Activated naive CD4-positive, alpha-beta T cell treated with anti-CD3 and anti-CD28 coated beads, Interleukin-2, amount 50 U/mL, for 72 hours (primary cell): ENCODE data around the gene ZNF611. TPM values are rescaled to one million over a fixed set of nuclear protein-coding genes. Genes with fewer than 3 reads are reported as not detected.
A peak's percentile ranks its signal among the peaks of the same experiment; 100 is the strongest.
"Not testable (repeated sequence)": the region's sequence is repeated elsewhere in the genome, so short reads cannot be mapped to it uniquely, and the experiment has no call there.

Experiments
- ATAC-seq, 2 donors: fragments of 150-1000 bp; cut with Tn5 transposase; 2 replicates each; pipeline ENCODE4 v1.10.0; 2021; ENCODE audit warnings: mild to moderate bottlenecking in 2 of 2, moderate library complexity in 2 of 2
- DNase-seq, 2 donors: peaks; one replicate each; pipeline ENCODE4 v3.0.0; 2021 to 2022; ENCODE audit warnings: low spot score in 2 of 2
- H3K27ac Mint-ChIP-seq, 2 donors: one replicate each; pipeline ENCODE4 v1.8.0; 2022; ENCODE audit warnings: mild to moderate bottlenecking in 2 of 2, mixed read lengths in 2 of 2
- H3K36me3 Mint-ChIP-seq, 2 donors: one replicate each; pipeline ENCODE4 v1.8.0; 2022; ENCODE audit warnings: mixed read lengths in 2 of 2
- H3K9me3 Mint-ChIP-seq, 2 donors: one replicate each; pipeline ENCODE4 v1.8.0; 2022; ENCODE audit warnings: mixed read lengths in 2 of 2
- total RNA-seq, 2 donors: library from RNA; stranded (reverse); gene quantifications; one replicate each; pipeline ENCODE4 v1.2.3, GENCODE V29; 2022

Gene ZNF611
- 10 to 100 TPM; 17.5 to 19.7 TPM for total RNA-seq

DNA sequence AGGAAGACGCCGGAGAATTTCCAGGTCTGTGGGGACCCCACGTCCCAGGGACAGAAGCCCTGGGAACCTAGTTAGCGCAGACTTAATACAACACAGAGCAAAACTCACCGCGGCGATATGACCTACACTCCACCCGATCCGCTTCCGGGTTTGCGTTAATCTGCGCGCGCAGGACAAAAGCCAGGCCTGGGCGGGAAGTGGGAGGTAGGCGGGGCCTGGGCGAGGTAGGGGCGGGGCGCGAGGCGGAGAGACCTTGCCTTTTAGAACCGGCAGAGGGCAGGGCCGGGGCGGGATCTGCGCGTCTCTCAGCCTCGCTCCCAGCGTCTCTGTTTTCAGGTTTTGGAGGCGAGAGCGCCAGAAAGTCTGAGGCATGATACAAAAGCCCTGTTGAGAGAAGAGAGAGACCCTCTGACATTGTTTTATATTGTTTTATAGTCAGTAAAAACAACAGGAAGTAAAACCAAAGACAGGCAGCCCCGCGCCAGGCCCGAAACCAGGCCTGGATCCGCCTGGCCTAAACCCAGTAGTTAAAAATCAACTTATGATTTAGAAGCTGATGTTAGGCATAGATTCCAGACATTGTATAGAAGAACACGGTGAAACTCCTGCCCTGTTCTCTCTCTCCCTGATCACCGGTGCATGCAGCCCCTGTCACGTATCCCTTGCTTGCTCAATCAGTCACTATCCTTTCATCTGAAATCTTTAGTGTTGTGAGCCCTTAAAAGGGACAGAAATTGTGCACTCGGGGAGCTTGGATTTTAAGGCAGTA, at the start of gene ZNF611:
Gene ZNF611, minus strand, starts transcription at position 152 of the 769 bp plus-strand sequence. CDS start 19,150 bp downstream, outside the sequence.
- peak; percentile 97 to 98 for DNase-seq
- peaks cover 0 to 13% of the 10 kb centered on the region in 2 donors for H3K9me3 Mint-ChIP-seq
- ATAC-seq: peak; percentile 98 to 99
- H3K36me3 Mint-ChIP-seq: peaks cover 11 to 49% of the 10 kb centered on the region in 2 donors
- H3K27ac Mint-ChIP-seq: peak within 1 kb of the TSS; percentile 90 to 94

DNA sequence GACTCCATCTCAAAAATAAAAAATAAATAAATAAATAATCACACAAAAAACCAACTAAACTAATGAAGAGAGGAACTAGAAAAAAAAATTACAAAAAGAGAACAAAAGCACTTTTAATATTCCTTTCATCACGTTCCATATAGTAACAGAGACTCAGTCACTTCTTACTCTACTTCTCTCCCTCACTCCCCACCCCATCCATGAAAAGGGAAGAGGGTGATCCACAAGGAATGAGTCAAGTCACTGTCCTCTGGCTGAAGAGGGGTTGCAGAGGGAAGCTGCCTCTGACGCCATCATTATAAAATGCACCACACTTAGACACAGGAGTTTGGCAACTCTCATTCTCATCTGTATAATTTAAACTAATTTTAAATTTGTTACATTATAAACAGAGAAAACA, 48.0 kb upstream of the ZNF611 start:
- H3K27ac Mint-ChIP-seq: not testable (repeated sequence)

DNA sequence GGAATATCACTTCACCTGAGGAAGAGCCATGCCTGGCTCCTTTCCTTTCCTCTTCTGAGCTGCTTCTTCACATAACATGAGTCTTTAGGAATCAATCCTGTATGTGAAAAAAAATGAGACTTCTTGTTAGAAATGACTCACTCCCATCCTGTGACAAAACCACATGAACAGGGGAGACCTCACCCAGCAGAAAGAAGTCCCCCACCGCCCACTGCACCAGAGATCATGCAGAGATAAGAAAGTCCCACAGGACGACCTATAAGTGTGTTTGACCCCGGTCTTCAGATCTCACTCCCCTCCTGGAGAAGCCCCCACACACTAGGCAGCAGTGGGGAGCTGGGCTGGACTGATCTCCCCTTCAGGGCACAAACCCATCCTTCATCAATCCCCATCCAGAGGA, 44.0 kb upstream of the ZNF611 start:
- Mint-ChIP-seq H3K36me3 (peaks cover 62 to 77% of the 10 kb centered on the region in 2 donors), H3K9me3 (peaks cover 11 to 27% of the 10 kb centered on the region in 2 donors), H3K27ac (peak overlapping the region in 1 of 2 donors; percentile 41)
- peak in 1 of 2 donors; percentile 62 for DNase-seq
- ATAC-seq: peak; percentile 59 to 93

More for the DNA sequence above, 48.0 kb upstream of the ZNF611 start:
- not testable (repeated sequence) for DNase-seq, ATAC-seq
- peaks cover 11 to 40% of the 10 kb centered on the region in 2 donors for H3K9me3 Mint-ChIP-seq
- peaks cover 45 to 83% of the 10 kb centered on the region in 2 donors for H3K36me3 Mint-ChIP-seq

DNA sequence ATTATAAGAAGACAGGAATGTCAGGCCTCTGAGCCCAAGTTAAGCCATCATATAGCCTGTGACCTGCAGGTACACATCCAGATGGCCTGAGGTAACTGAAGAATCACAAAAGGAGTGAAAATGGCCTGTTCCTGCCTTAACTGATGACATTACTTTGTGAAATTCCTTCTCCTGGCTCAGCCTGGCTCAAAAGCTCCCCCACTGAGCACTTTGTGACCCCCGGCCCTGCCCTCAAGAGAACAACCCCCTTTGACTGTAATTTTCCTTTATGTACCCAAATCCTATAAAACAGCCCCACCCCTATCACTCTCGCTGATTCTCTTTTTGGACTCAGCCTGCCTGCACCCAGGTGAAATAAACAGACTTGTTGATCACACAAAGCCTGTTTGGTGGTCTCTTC, 21.6 kb upstream of the ZNF611 start:
- not testable (repeated sequence) for ATAC-seq, DNase-seq, H3K27ac Mint-ChIP-seq
- Mint-ChIP-seq H3K9me3 (peaks cover 14 to 37% of the 10 kb centered on the region in 2 donors), H3K36me3 (peaks cover 20 to 27% of the 10 kb centered on the region in 2 donors)

DNA sequence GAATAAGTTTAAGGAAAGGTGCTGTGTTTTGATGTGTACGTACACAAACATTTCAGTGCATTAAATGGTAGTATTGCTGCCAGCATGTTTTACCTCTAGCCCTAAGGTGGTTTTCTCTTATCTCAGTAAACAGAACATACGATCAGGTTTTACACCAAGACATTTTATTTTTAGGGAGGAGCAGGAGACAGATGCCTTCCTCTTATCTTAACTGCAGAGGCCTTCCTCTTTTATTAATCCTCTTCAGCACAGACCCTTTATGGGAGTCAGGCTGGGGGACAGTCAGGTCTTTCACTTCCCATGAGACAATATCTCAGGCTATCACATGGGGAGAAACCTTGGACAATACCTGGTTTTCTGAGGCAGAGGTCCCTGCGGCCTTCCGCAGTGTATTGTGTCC, 14.9 kb upstream of the ZNF611 start:
- Mint-ChIP-seq H3K36me3 (no peaks in the 10 kb centered on the region), H3K9me3 (peaks cover 0 to 9% of the 10 kb centered on the region in 2 donors), H3K27ac (no peak overlapping the region)
- DNase-seq: no peak
- no peak for ATAC-seq

DNA sequence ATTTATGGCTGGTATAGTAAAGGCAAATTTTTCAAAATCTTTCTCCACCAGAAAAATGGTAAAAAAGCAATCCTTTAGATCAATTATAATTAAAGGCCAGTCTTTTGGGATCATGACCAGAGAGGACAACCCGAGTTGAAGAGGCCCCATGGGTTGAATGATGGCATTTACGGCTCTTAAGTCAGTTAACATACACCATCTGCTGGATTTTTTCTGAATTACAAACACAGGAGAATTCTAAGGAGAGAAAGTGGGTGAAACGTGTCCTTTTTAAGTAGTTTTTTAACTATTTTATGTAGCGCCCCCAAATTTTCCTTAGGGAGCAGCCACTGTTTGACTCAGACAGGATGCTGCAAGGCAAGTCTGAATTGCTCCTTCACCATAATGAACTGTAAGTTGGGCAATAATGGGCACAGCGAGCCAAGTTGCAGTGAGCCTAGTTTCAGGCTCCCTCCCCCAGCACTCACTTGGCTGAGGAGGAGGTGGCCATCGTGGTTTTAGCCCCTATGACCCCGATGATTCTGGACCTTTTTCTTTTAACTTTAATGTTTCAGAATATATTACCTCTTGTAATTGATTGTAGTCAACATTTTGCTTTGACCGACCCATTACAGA, 13.6 kb upstream of the ZNF611 start:
- Mint-ChIP-seq H3K9me3 (no peaks in the 10 kb centered on the region), H3K36me3 (peaks cover 0 to 7% of the 10 kb centered on the region in 2 donors), H3K27ac (no peak overlapping the region)
- no peak for DNase-seq
- no peak for ATAC-seq

DNA sequence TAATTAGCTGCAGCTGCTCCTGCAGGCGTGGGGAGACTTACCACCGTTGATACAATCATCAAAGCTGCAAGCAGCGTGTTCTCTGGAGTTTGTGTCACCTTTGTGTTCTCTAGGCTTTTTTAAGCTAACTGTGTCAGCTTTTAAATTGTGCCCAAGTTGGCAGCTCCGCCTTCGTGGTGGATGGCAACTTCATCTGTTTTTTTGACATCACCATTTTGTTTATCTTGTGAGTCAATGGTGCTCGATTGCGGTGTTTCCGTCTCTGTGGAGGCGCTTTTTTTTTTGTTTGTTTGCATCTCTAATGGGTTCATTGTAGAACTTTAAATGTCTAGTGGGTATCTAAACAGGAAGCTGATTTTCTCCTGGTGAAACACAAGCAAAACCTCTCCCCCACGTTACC, 11.1 kb upstream of the ZNF611 start:
- H3K9me3 Mint-ChIP-seq: not testable (repeated sequence)

DNA sequence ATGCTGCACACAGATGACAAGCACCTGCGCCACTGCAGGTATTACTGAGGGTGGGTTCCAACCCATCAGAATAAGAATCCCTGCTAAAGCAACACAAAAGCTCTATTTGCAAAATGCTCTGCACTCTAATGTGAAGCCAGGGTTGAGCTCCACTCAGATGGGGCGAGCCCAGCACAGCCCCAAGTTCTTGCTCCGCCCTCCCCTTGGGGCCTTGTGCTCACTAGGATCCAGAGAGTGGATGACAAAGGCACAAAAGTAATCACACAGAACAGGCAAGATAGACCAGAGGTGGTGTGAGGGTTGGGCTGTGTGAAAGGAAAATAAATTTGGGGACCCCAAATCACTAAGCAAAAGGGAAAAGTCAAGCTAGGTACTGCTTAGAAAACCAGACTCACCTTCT, 8.2 kb upstream of the ZNF611 start:
- ATAC-seq: no peak
- no peak overlapping the region for H3K27ac Mint-ChIP-seq
- peaks cover 0 to 24% of the 10 kb centered on the region in 2 donors for H3K36me3 Mint-ChIP-seq
- no peak for DNase-seq
- H3K9me3 Mint-ChIP-seq: peaks cover 0 to 14% of the 10 kb centered on the region in 2 donors

More for the DNA sequence above, 11.1 kb upstream of the ZNF611 start:
- not testable (repeated sequence) for DNase-seq, H3K27ac Mint-ChIP-seq, ATAC-seq, H3K36me3 Mint-ChIP-seq

DNA sequence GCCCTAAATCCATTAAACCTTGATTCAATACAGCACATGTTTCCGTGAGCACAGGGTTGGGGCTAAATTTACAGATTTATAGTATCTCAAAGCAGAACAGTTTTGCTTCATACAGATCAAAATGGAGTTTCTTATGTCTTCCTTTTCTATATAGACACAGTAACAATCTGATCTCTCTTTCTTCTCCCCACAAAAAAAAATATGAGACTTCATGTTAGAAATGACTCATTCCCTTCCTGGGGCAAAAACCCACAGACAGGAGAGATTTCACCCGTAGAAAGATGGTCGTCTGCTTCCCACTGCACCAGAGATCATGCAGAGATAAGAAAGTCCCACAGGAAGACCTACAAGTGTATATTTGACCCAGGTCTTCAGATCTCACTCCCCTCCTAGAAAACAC, 7.7 kb upstream of the ZNF611 start:
- ATAC-seq (peak; percentile 35 to 70), DNase-seq (no peak)
- Mint-ChIP-seq H3K36me3 (peaks cover 0 to 25% of the 10 kb centered on the region in 2 donors), H3K9me3 (peaks cover 0 to 14% of the 10 kb centered on the region in 2 donors), H3K27ac (peak overlapping the region in 1 of 2 donors; percentile 37)

DNA sequence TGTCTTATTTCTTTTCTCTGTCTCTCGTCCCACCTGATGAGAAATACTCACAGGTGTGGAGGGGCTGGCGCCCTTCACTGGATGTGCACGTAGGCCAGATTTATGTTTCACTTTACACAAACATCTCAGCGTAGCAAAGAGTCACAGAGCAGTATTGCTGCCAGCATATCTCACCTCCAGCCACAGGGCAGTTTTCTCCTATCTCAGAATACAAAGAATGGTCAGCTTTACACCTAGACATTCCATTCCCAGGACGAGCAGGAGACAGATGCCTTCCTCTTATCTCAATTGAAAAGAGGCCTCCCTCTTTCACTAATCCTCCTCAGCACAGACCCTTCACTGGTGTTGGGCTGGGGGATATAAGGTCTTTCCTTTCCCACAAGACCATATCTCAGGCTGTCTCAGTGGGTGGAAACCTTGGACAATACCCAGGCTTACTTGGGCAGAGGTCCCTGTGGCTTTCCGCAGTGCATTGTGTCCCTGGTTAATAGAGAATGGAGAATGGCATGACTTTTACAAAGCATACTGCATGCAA, 7.2 kb upstream of the ZNF611 start:
- no peak for DNase-seq
- ATAC-seq: no peak
- Mint-ChIP-seq H3K9me3 (peaks cover 0 to 19% of the 10 kb centered on the region in 2 donors), H3K27ac (peak overlapping the region in 1 of 2 donors; percentile 37), H3K36me3 (peaks cover 0 to 30% of the 10 kb centered on the region in 2 donors)

DNA sequence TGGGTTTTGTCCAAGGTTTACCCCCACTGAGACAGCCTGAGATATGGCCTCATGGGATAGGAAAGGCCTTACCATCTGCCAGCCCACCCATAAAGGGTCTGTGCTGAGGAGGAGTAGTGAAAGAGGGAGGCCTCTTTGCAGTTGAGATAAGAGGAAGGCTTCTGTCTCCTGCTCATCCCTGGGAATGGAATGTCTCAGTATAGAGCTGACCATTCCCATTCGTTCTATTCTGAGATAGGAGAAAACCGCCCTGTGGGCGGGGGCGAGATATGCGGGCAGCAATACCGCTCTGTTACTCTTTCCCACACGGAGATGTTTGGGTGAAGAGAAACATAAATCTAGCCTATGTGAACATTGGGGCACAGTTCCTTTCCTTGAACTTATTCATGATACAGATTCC, 6.5 kb upstream of the ZNF611 start:
- Mint-ChIP-seq H3K9me3 (peaks cover 0 to 20% of the 10 kb centered on the region in 2 donors), H3K27ac (peak overlapping the region in 1 of 2 donors; percentile 37), H3K36me3 (peaks cover 0 to 33% of the 10 kb centered on the region in 2 donors)
- DNase-seq, ATAC-seq: not testable (repeated sequence)

DNA sequence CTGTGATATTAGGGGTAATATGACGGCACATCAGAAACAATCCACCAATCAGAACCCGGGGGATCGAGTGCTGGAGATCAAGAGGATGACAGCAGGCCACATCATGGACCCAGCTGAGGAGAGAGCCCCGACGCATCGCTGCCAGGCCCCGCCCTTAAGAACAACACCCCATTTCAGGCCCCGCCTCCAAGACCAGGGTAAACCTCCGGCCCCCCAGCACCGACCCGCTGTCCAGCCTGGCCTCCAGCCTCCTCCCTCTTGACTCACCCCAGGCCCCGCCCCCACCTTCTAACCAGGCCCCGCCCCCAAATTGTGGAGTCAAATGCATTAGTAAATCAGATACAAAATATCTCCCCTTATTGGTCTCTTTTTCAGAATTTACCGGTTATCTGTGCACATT, 4.7 kb upstream of the ZNF611 start:
- H3K9me3 Mint-ChIP-seq: peaks cover 0 to 20% of the 10 kb centered on the region in 2 donors
- no peak for DNase-seq
- ATAC-seq: no peak
- H3K27ac Mint-ChIP-seq: no peak overlapping the region
- peaks cover 0 to 48% of the 10 kb centered on the region in 2 donors for H3K36me3 Mint-ChIP-seq

DNA sequence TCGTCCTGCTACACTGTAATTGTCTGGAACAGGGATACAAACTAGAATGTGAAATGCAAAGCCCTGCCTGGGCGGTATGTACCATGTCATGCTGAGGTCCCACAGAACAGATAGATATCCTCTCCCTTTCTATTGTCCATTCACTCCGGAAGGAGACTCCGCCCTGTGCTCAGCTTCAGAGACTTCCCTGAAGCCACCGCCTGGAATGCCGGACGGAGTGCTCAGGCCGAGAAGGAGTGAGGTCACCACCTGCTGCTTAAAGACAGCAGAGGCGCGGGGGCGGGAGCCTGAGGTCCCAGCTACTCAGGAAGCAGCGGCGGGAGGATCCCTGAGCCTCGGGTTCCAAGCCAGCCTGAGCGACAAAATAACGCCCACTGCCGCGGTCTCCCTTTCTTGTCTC, 890 bp upstream of the ZNF611 start:
- H3K27ac Mint-ChIP-seq: peak overlapping the region in 1 of 2 donors; percentile 90
- DNase-seq: no peak
- no peak for ATAC-seq
- peaks cover 0 to 19% of the 10 kb centered on the region in 2 donors for H3K9me3 Mint-ChIP-seq
- H3K36me3 Mint-ChIP-seq: peaks cover 11 to 54% of the 10 kb centered on the region in 2 donors

DNA sequence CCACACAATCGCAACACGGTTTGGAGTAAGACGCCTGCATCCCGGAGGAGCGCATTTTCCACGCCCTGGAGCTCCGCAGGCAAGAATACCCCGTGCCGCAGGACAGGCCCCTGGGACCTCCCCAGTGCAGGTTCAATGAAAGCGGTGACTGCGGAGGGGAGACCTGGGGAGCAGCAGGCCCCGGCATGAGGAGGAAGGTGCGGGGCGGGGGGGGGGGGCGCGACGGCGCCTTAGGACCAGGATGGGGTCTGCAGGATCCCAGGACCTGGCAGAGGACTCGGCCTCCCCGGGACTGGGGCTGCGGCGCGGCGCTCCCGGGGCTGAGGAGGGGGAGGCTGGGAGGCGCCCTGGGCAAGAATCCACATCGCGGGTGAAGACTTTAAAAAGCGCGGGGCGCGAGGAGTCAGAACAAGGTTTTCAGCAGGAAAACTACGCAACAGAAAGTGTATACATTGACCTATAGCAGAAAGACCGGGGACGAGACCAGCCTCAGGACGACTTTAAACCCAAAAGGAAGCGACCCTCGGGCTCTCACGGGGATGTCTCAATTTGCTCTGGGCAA, 432 bp downstream of the ZNF611 start:
- DNase-seq (peak in 1 of 2 donors; percentile 22), ATAC-seq (peak; percentile 44 to 58)
- Mint-ChIP-seq H3K36me3 (peaks cover 15 to 48% of the 10 kb centered on the region in 2 donors), H3K9me3 (peaks cover 0 to 17% of the 10 kb centered on the region in 2 donors), H3K27ac (peak overlapping the region; percentile 90 to 94)

DNA sequence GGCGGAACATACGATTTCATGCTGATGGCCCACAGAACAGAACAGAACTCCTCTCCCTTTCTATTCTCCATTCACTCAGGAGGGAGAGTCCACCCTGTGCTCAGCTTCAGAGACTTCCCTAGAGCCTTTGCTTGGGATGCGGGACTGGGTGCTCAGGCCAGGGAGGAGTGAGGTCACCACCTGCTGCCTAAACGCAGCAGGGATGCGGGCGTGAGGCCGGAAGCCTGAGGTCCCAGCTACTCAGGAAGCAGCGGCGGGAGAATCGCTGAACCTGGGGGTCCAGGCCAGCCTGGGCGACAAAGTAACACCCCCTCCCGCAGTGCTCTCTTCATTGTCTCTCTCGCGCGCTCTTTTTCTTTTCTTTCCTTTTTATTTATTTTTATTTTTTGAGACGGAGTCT, 8.8 kb downstream of the ZNF611 start:
- DNase-seq, ATAC-seq: not testable (repeated sequence)
- Mint-ChIP-seq H3K9me3 (peaks cover 19 to 24% of the 10 kb centered on the region in 2 donors), H3K27ac (peak overlapping the region in 1 of 2 donors; percentile 79), H3K36me3 (peaks cover 44 to 82% of the 10 kb centered on the region in 2 donors)

DNA sequence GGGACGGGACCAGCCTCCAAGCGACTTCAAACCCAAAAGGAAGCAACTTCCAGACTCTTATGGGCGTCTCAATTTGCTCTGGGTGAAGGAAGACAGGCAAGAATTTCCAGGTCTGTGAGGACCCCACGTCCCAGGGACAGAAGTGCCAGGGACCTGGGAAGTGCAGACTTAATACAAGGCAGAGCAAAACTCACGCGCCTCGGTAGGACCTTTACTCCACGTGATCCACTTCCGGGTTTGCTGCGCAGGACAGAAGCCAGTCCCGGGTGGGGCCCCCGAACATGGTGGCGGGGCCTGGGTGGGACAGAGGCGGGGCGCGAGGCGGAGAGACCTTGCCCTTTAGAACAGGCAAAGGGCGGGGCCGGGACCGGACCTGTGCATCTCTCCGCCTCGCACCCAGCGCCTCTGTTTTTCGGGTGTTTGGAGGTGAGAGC, 9.3 kb downstream of the ZNF611 start:
- no peak for ATAC-seq
- H3K9me3 Mint-ChIP-seq: peaks cover 19 to 24% of the 10 kb centered on the region in 2 donors
- H3K27ac Mint-ChIP-seq: no peak overlapping the region
- peaks cover 48 to 87% of the 10 kb centered on the region in 2 donors for H3K36me3 Mint-ChIP-seq
- no peak for DNase-seq
